NOMO-1 (cell line): Measurements from ENCODE around the gene ATF7IP2.
A peak's percentile ranks its signal among the peaks of the same experiment; 100 is the strongest.
"Not testable (repeated sequence)": the region's sequence is repeated elsewhere in the genome, so short reads cannot be mapped to it uniquely, and the experiment has no call there.

ENCODE experiments used
- DNase-seq, 2 experiments: peaks; one replicate each; lab custom pipeline; 2025; ENCODE audit not compliant: unreplicated experiment in 2 of 2; lab: John Stamatoyannopoulos, UW

The ATF7IP2 gene

DNA sequence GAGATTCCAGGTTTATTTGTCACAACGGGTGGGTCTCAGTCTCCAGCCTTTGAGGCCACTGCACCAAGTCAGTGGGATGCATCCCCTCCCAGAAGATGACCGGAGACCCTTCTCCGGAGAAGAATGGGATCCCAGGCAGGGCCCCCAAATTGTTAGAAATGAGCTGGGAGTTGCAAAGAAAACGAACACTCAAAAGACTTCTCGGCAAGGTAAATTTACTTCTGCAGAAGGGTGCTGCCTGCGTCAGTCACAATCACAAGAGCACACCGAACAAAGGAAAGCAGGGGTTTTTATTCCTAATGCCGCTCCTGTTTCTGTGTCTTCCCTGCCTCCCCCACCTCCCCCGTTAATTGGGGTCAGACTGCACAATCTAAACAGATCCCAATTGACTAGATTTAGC is 61.4 kb downstream of the ATF7IP2 start:
- DNase-seq: no peak

DNA sequence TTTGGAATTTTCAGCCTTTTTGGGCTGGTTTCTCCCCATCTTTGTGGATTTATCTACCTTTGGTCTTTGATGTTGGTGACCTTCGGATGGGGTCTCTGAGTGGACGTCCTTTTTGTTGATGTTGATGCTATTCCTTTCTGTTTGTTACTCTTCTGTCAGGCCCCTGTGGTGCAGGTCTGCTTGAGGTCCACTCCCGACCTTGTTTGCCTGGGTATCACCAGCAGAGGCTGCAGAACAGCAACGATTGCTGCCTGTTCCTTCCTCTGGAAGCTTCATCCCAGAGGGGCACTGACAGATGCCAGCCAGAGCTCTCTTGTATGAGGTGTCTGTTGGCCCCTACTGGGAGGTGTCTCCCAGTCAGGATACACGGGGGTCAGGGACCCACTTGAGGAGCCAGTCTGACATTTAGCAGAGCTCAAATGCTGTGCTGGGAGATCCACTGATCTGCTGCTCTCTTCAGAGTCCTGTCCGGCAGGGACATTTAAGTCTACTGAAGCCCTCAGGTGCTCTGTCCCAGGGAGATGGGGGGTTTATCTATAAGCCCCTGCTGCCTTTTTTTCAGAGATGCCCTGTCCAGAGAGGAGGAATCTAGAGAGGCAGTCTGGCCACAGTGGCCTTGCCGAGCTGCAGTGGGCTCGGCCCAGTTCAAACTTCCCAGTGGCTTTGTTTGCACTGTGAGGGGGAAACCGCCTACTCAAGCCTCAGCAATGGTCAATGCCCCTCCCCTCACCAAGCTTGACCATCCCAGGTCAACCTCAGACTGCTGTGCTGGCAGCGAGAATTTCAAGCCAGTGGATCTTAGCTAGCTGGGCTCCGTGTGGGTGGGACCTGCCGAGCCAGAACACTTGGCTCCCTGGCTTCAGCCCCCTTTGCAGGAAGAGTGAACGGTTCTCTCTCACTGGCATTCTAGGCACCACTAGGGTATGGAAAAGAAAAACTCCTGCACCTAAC is 66.6 kb downstream of the ATF7IP2 start:
- not testable (repeated sequence) for DNase-seq

DNA sequence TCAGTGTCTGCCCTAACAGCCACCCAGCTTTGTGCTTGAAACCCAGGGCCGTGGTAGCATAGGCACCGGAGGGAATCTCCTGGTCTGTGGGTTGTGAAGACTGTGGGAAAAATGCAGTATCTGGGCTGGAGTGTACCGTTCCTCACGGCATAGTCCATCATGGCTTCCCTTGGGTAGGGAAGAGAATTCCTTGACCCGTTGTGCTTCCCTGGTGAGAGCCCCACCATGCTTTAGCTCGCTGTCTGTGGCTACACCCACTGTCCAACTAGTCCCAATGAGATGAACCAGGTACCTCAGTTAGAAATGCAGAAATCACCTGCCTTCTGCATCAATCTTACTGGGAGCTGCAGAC is 67.3 kb downstream of the ATF7IP2 start:
- DNase-seq: no peak

DNA sequence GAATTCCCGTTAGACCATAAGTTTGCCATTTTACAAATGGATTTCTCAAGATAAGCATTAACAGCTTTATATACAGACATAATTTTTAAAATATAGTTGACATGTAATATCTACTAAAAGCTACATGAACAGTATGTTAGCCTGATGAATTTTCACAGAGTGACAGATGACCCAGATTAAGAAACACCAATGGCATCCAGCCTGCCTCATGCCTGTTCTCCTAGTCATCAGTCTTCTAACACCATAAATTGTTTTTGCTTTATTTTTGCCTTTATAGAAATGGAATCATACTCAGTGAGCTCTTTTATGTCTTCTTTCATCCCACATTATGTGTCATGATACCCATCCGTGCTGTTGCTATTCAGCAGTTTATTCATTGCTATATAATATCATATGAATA is 80.0 kb downstream of the ATF7IP2 start:
- no peak for DNase-seq

DNA sequence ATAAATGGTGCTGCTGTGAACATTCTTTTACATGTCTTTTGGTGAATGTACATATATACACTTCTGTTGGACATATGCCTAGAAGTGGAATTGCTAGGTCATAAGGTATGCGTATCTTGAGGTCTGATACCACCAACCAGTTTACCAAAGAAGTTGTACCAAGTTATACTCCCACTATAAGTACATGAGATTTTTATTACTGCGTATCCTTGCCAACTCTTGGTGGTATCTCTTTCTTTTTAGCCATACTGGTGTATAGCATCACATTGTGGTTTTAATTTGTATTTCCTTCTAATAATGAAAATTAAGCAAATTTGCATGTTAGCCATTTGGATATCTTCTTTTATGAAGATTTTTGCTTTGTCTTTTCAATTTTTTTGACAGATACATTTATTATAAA is 80.5 kb downstream of the ATF7IP2 start:
- DNase-seq: no peak

DNA sequence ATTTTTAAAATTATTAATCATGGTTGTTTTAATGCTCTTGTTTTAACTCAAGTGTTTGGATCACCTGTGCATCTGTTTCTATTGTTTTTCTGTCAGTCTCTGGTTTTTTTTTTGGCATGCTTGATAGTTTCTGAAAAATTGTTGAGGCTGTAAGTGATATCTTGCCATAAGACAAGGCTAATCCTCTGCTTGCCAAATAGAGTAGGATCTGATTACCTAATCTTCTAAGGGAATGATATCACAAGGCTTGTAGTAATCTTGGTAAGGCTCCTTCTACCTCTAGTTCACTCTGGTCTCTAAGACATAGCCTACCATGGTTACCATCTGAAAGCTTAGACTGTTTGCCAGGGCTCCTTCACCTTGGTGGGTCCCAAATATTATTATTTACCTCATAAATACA is 81.0 kb downstream of the ATF7IP2 start:
- no peak for DNase-seq

DNA sequence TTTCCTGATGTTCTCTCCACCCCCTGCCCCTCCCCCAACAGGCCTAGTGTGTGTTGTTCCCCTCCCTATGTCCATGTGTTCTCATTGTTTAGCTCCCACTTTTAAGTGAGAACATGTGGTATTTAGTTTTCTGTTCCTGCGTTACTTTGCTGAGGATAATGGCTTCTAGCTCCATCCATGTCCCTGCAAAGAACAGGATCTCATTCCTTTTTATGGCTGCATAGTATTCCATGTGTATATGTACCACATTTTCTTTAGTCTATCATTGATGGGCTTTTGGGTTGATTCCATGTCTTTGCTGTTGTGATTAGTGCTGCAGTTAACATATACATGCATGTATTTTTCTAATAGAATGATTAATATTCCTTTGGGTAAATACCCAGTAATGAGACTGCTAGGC is 90.8 kb downstream of the ATF7IP2 start:
- DNase-seq: not testable (repeated sequence)

DNA sequence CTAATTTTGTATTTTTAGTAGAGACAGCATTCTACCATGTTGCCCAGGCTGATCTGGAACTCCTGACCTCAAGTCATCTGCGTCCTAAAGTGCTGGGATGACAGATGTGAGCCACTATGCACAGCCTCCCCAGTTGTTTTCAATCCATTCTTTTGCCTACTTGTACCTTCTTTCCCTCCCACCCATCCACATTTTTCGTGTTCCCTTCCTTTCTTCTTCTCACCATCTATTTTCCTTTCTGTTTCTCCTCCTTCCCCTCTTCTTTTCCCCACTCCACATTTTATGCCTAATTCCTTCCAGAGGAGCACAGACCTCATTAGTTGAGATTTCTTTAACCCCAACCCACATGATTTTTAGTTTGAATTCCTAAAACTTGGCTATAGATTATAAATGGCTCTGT is 94.3 kb downstream of the ATF7IP2 start:
- DNase-seq: no peak

DNA sequence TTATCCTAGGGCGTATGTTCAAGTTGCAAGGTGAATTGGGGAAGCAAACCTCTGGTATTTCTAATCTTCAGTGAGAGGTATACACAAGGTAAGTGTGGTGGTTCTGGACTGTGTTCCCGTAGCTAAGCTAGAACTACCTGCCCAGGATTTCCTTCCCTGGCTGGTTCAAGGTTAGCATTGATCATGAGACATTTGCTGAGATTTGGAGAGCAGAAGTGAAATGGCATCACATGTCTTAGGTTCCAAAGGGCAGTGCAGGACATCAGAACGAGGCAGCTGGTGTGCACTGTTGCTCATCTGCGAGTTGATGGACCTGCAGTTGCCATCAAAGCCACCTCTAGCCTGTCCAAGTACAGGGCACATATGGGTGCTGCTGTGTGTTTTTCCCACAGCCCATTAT is 99.3 kb downstream of the ATF7IP2 start:
- DNase-seq: no peak

DNA sequence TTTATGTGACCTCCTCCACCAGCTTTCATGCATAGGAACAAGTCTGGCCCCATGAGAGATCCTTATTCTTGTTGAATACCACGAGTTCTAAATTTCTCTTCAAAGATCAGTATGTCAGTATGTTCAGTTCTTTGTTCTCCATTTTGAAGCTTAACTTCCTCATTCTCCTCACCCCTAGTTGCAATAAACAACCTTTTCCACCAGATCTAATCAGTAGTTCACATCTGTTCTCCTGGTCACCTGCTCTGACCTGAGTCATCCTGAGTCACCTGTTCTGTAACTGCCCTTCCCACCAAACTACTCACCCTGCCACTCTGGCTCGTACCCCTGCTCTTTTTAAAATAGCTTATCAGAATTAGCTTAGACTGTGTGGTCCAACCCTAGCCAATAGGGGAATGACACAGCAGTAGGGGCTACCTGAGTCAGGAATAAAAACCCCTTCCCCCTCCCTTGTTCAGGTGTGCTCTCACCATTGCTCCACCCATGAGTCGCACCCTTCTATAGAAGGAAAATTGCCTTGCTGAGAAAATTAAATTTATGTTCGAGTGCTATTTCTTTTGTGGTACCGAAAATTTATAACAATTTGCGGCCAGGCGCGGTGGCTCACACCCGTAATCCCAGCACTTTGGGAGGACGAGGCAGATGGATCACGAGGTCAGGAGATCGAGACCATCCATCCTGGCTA is 100.0 kb downstream of the ATF7IP2 start:
- DNase-seq: peak in 1 of 2 experiments; percentile 45

DNA sequence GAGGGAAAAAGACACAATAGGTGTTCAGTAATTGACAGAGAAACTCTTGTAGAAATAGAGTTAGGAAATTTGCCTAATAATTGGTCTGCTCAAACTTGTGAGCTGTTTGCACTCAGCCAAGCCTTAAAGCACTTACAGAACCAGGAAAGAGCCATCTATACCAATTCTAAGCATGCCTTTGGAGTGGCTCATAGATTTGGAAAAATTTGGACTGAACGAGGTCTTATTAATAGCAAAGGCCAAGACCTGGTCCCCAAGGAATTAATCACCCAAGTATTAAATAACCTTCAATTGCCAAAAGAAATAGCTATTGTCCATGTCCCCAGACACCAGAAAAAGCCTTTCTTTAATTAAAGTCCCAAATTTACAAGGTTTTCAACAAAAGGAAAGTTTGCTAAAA is 104.3 kb downstream of the ATF7IP2 start:
- DNase-seq: no peak

DNA sequence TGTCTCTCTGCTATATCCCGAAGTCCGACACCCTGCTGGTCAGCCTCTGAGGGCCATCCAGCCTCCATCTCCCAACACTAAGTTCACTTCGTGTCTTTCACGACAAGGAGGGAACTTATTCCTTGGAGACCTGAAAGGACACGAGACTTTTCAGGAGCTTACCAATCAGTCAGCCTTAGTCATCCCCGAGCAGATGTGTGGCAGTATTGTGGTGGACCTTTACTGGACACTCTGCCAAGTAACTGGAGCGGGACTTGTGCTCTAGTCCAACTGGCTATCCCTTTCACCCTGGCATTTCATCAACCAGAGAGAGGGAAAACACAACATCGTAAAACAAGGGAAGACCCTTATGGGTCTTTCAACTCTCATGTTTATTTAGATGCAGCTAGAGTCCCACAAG is 107.4 kb downstream of the ATF7IP2 start:
- no peak for DNase-seq

DNA sequence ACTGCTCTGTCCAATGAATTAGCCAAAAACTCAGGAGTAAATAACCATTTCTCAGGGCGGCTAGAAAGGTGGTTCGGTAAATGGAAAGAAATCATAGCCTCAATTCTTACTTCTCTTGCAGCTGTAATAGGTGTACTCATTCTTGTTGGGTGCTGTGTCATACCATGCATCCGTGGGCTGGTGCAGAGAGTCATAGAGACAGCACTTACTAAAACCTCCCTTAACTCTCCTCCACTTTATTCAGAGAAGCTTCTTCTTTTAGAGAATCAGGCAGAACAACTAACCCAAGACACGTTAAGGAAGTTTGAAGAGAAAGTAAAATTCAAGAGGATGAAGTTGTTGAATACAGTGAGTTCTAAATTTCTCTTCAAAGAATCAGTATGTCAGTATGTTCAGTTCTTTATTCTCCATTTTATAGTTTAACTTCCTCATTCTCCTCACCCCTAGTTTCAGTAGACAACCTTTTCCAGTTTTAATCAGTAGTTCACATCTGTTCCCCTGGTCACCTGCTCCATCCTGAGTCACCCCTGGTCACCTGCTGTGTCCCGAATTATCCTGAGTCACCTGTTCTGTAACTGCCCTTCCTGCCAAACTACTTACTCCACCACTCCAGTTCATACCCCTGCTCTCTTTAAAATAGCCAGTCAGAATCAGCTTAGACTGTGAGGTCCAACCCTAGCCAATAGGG is 108.6 kb downstream of the ATF7IP2 start:
- no peak for DNase-seq

DNA sequence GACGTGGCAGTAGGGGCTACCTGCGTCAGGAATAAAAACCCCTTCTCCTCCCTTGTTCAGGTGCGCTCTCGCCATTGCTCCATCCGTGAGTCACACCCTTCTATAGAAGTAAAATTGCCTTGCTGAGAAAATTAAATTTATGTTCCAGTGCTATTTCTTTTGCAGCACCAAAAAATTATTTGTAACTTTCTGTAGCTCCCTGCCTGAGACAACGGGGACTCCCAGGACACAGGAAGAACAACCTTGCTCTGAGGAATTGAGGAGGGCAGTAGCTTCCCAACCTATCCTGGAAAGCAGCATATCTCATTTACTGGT is 109.1 kb downstream of the ATF7IP2 start:
- DNase-seq: no peak

DNA sequence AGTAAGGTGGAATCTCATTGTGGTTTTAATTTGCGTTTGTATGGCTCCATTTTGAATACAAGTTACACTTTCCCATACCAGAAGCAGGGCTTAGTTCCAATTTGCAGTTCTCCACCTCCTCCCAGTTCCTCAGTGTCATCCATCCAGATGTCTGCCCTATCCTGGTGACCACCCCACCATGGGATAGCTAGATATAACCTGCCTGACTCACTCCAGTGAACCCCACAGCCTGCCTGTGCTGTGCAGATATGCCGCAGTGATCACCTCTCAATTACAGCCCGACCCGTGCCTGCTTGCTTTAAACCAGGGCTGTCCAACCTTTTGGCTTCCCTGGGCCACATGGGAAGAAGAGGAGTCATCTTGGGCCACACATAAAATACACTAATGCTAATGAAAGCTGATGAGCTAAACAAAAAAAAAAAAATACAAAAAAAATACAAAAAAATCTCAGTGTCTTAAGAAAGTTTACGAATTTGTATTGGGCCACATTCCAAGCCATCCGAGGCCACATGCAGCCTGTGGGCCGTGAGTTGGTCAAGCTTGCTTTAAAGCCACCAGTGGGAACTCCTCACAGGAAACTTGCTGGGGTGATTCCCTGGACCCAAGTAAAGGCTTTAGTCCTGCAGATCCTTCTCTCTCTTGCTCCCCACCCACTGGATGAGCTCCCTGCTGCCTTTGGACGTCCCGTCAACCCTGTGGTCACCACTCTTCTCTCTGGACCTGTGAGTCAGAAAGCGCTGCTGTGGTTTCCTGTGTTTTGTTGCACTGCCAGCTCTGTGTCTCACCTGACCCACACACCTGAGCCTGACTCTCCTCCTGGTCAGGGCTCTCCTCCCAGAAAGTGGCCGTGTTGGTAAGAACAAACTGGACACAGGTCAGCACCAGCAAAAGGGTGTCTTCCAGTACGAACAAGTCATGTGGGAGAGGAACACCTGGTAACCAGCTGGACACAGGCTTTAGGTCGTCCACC is 111.6 kb downstream of the ATF7IP2 start:
- peak in 1 of 2 experiments; percentile 12 for DNase-seq

DNA sequence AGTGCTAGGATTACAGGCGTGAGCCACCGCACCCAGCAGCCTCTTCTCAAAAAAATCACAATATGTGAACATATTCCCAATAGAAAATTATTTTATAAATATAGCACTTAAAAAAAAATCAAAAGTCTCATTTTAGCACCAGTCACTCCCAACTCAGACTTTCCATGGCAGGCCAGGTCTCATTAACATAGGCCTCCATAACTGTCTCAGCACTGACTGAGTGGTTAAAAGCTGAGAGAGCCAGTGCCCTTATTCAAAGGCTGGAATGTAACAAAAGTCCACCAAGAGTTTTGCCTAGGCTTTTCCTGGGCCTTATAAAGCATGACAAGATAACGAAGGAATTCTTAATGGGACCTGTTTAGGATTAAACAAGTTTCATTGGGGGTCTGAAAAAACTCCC is 114.7 kb downstream of the ATF7IP2 start:
- DNase-seq: no peak

DNA sequence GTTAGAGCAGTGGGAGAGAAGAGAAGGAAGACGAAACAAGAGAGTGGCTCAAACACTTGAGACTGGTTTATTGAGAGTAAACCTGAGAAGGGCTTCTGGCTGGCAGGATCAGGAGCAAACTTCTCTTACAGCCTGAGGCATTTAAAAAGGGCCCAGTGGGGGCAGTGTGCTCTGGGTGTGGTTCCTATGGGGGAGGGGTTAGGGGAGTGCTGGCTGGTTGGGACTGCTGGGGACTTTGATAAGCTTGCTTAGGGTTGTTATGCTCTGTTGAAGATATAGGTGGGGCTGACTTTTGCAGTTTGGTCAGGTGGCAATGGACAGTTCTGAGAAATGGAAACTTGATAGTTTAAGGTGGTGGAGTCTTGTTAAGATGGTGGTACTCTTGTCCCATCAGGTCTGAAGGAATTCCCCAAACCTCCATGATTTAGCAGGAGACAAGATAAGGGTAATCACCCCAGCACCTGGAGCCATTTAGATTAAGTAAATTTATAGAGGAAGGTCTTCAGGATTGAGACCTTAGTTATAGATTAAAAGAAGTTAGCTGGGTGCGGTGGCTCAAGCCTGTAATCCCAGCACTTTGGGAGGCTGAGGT is 115.3 kb downstream of the ATF7IP2 start:
- no peak for DNase-seq

DNA sequence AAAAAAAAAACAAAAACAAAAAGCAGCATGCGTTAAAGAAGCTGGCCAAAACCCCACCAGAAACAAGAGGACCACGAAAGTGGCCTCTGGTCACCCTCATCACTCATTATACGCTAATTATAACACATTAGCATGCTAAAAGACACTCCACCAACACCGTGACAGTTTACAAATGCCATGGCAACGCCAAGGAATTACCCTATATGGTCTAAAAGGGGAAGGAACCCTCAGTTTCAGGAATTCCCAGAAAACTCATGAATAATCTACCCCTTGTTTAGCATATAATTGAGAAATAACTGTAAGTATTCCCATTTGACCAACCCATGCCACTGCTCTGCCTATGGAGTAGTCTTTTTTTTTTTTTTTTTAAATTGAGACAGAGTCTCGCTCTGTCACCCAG is 116.9 kb downstream of the ATF7IP2 start:
- DNase-seq: no peak

DNA sequence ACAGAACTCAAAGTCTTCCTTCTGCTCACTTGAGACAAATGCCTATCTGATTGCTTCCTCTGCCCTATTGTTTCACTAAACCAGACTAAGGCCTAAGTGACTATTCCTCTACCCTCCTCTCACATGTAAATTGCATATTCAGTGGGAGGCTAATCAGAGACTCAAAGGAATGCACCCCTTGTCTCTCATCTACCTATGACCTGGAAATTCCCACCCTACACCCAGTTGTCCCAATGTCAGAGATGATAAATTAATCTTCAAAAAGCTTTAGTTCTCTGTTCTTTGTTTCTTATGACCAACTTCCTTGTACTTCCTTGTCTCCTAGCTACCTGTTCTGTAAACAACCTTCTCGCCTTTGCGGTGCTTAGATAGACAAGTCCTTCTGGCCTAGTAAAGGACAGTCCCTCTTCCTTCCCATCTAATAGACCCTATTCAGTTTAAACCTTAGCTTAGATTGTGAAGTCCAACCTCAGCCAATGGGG is 118.6 kb downstream of the ATF7IP2 start:
- no peak for DNase-seq

DNA sequence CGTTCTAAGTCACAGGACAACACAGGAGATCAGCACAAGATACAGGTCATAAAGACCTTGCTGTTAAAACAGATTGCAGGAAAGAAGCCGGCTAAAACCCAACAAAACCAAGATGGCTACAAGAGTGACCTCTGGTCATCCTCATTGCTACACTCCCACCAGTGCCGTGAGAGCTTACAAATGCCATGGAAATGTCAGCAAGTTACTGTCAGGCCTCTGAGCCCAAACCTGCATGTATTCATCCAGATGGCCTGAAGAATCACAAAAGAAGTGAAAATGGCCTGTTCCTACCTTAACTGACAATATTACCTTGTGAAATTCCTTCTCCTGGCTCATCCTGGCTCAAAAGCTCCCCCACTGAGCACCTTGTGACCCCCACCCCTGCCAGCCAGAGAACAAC is 119.4 kb downstream of the ATF7IP2 start:
- not testable (repeated sequence) for DNase-seq
